Small intestine (tissue), 7 donors: ENCODE results near the gene RAPGEF4. TPM values are rescaled to one million over a fixed set of nuclear protein-coding genes. Genes with fewer than 3 reads are reported as not detected.

Source experiments
- DNase-seq, 2 donors: peaks; one replicate each; pipeline versions ENCODE4 v3.0.0 to v3.0.0-alpha.2; 2013
- FAIRE-seq: peaks from 2 replicates; lab custom pipeline; 2012; peaks lifted over from hg19 to GRCh38; lab: Jason Lieb, UNC
- H3K27ac ChIP-seq, 3 donors: one replicate each; pipeline ENCODE4 v1.5.1; 2013; ENCODE audit warnings: low read length in 2 of 3, mild to moderate bottlenecking in 2 of 3, control low read depth in 1 of 3, inconsistent platforms in 1 of 3, low read depth in 1 of 3, moderate library complexity in 1 of 3
- H3K27me3 ChIP-seq, 3 donors: one replicate each; pipeline ENCODE4 v1.6.1; 2013; ENCODE audit warnings: low read length in 3 of 3, inconsistent platforms in 1 of 3; ENCODE audit not compliant: control insufficient read depth in 3 of 3, insufficient read depth in 3 of 3
- H3K36me3 ChIP-seq, 3 donors: one replicate each; pipeline ENCODE4 v1.6.1; 2013; ENCODE audit warnings: low read length in 3 of 3, inconsistent platforms in 1 of 3, low read depth in 1 of 3, mild to moderate bottlenecking in 1 of 3, moderate library complexity in 1 of 3; ENCODE audit not compliant: control insufficient read depth in 3 of 3, insufficient read depth in 2 of 3
- H3K4me1 ChIP-seq, 3 donors: one replicate each; pipeline ENCODE4 v1.6.1; 2013; ENCODE audit warnings: low read length in 2 of 3, inconsistent platforms in 1 of 3, low read depth in 1 of 3, mild to moderate bottlenecking in 1 of 3, moderate library complexity in 1 of 3; ENCODE audit not compliant: control insufficient read depth in 3 of 3, insufficient read depth in 2 of 3
- H3K4me3 ChIP-seq, 3 donors: one replicate each; pipeline ENCODE4 v1.5.1; 2013; ENCODE audit warnings: low read length in 3 of 3, control low read depth in 1 of 3, inconsistent platforms in 1 of 3, low read depth in 1 of 3, mild to moderate bottlenecking in 1 of 3, moderate library complexity in 1 of 3
- H3K9me3 ChIP-seq, 2 donors: one replicate each; pipeline ENCODE4 v1.6.1; 2013; ENCODE audit warnings: low read depth in 1 of 2, low read length in 1 of 2; ENCODE audit not compliant: control insufficient read depth in 2 of 2, insufficient read depth in 1 of 2
- WGBS, 3 donors: extraction: QIAGEN DNeasy Blood & Tissue Kit; methylation state at CpG; one replicate each; pipeline ENCODE4 v1.1.7; 2013; 5-methylcytosine and 5-hydroxymethylcytosine counted together
- polyA plus RNA-seq, 4 donors: library from polyadenylated mRNA; stranded (reverse) in 3 of 4; unstranded in 1 of 4; fragments of 200-250 nt in 3 of 4; fragments of 120-200 nt in 1 of 4; gene quantifications; one replicate each; pipeline versions ENCODE4 v1.2.1 to v1.2.3, GENCODE V29; 2013
- donor health status: healthy with polysubstance abuse.
- donor health status: control.
- donor health status: control.
- donor health status: Bipolar disorder and iron deficiency.
- donor health status: healthy.

The RAPGEF4 gene
- polyA plus RNA-seq, 4 donors = 0.45 to 7.2 (median 3.4) TPM

DNA sequence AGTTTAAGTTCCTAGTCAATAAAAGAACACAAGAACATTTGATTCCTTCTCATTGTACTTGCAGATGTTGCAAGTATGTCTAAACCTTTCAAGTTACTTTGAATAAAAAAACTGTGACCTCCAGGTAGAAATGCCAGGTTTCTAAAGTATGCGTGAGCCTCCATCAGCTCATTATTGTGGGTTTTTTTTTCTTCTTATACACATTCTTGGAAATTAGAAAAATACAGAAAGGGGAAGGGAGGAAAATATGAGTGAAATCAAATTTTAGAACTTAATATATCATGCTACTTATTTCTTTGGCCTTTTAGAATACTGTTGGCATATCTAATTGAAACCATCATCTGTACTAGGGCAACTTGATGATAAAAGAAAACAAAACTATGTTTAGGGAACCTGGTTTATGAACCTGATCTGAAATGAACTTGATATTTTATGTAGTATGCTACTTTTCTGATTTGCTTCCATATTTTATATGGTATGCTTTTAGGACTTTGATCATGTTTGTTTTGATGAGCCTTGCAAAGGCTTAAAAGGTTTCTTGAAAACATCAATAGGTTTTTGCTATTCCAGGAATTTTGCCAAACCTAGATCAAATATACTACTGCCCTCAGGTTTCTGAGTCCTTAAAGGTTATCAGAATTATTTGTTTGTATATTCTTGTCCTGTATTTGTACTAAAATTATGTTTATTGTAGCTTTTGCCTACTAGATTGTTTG is 209.3 kb downstream of the RAPGEF4 start:
- H3K36me3 ChIP-seq = no peaks in the 10 kb centered on the region
- H3K9me3 ChIP-seq = no peaks in the 10 kb centered on the region
- no peaks in the 10 kb centered on the region for H3K27me3 ChIP-seq
- FAIRE-seq = no peak
- no peak overlapping the region for H3K4me3 ChIP-seq
- H3K4me1 ChIP-seq = no peaks in the 10 kb centered on the region
- H3K27ac ChIP-seq = no peak overlapping the region
- 91 to 94% (median 93%) methylated on average over 1 of the region's 1 CpG for WGBS, 3 donors
- no peak for DNase-seq

DNA sequence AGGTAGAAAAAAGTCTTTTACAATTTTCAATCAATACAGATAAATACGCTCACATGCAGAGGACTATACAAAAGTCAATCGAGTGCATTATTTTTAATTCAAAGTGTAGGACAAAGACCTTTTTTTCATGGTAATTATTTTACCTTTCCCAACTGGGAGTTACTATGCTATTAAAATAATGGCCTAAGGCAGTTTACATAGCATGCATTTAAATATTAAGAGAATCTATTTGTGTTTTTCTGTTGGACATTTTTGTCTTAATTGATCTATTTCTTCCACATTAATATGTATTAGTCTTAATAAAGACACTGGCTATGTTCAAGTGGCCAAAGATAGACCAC is 209.8 kb downstream of the RAPGEF4 start:
- Histone ChIP-seq H3K27me3 (no peaks in the 10 kb centered on the region), H3K36me3 (no peaks in the 10 kb centered on the region), H3K4me3 (no peak overlapping the region), H3K9me3 (no peaks in the 10 kb centered on the region), H3K27ac (no peak overlapping the region), H3K4me1 (no peaks in the 10 kb centered on the region)
- DNase-seq (no peak), FAIRE-seq (no peak)
- WGBS, 3 donors = 84 to 89% (median 85%) methylated on average over 2 of the region's 2 CpGs

DNA sequence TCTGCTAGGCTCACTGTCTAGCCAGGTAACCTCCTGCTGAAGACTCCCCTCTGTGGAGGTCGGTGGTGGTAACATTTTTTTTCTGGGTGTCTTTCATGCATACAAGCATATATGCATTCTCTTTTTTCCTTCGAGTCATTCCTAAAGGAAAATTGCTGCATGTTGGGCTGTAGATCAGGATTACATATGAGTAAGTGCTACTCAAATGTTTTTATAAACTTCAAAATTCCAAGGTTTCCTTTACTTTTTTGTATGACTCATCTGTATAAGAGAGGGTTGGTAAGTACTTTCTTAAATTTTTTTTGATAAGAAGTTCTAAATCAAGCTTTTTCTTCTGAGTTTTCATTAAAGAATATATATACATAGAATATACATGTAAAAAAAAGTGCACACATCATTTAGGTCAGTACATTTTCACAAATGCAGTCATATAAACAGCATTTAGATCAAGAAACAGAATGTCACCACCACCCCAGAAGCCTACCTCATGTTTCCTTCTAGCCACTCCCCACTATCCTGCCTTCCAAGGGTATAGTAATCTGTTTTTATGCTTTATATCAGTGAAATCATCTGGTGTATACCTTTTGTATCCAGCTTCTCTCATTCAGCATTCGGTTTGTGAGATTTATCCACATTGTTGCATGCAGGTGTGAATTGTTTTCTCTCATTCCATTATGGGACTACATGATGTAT is 212.0 kb downstream of the RAPGEF4 start:
- 73 to 81% (median 79%) methylated on average over 3 of the region's 3 CpGs for WGBS, 3 donors
- Histone ChIP-seq H3K27me3 (no peaks in the 10 kb centered on the region), H3K9me3 (no peaks in the 10 kb centered on the region), H3K4me1 (no peaks in the 10 kb centered on the region), H3K27ac (no peak overlapping the region), H3K36me3 (no peaks in the 10 kb centered on the region), H3K4me3 (no peak overlapping the region)
- FAIRE-seq (no peak), DNase-seq (no peak)

DNA sequence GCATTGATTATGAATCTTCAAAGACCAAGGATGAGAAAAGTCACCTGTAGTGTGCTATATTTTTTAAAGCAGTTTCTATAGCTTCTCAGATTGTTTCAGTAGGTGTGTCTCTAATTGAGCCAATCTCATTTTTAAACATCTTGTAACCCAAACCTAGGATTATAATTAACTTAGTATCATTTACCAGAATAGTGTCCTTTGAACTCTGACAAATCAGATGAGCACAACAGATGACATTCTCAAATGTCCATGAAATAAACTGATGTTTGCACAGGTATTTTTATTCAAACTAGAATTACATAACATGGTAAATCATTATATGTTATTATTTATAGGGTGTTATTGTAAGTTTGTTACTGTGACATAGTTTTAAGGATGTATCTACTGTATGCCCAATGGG is 213.9 kb downstream of the RAPGEF4 start:
- Histone ChIP-seq H3K27me3 (no peaks in the 10 kb centered on the region), H3K9me3 (no peaks in the 10 kb centered on the region), H3K4me3 (no peak overlapping the region), H3K36me3 (no peaks in the 10 kb centered on the region), H3K4me1 (no peaks in the 10 kb centered on the region), H3K27ac (no peak overlapping the region)
- FAIRE-seq = peak; percentile 51
- DNase-seq = no peak

DNA sequence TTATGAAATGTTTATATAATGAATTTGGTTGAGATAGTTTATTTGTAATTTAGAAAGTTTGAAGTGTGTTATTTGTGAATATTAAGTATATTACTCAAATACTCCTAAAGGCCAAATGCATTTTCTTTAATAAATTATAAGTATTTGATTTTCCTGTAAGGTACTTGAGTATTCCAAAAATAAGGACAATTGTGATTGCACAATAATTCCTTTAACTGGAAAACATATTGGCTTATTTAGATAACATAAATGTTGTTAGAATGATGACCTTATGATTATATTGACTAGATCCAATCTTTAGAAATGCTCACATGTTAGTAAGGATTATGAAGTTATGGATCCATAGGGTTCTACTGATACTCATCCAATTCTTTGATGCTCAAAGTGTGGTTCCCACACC is 214.9 kb downstream of the RAPGEF4 start:
- H3K27ac ChIP-seq = no peak overlapping the region
- DNase-seq = no peak
- no peaks in the 10 kb centered on the region for H3K4me1 ChIP-seq
- peak; percentile 23 for FAIRE-seq
- no peaks in the 10 kb centered on the region for H3K27me3 ChIP-seq
- no peaks in the 10 kb centered on the region for H3K36me3 ChIP-seq
- H3K9me3 ChIP-seq = no peaks in the 10 kb centered on the region
- H3K4me3 ChIP-seq = no peak overlapping the region

DNA sequence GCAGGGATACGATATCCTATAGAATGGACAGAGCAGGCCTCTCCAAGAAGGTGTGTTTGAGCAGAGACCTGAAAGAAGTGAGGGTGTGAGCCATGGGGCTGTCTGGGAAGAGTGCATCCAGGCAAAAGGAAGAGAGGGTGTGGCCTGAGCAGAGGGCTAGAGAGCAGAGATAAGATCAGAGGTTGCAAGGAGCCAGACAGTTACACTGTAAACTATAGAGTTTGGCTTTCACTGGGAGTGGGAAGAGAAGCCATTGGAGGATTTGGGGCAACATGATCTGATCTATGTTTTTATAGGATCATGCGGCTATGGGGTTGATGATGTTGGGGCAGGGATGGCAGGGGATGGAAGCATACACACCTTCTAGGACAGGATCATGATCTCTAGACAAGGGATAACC is 215.9 kb downstream of the RAPGEF4 start:
- no peak for FAIRE-seq
- Histone ChIP-seq H3K27me3 (no peaks in the 10 kb centered on the region), H3K27ac (no peak overlapping the region), H3K4me1 (no peaks in the 10 kb centered on the region), H3K36me3 (no peaks in the 10 kb centered on the region), H3K4me3 (no peak overlapping the region), H3K9me3 (no peaks in the 10 kb centered on the region)
- DNase-seq = no peak
- WGBS, 3 donors = 84 to 90% (median 84%) methylated on average over 2 of the region's 2 CpGs

DNA sequence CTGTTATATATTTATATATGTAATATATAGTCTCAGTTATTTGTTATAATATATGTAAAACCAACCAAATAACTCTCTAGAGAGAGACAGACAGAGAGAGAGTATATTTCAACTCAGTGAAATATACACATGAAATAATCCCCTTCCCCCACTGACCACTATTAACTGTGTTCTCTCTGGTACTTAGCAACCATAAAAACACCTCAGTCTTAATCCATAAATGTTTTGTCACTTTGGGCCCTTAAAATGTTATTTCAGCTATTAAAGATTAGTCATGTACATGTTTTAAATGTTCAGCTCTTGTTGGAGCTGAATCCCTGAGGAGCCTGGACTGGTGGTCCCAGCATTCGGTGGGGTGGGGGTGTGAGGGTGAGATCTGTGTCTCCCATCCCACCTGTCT is 217.8 kb downstream of the RAPGEF4 start:
- Histone ChIP-seq H3K4me1 (no peaks in the 10 kb centered on the region), H3K36me3 (no peaks in the 10 kb centered on the region), H3K9me3 (no peaks in the 10 kb centered on the region), H3K27ac (no peak overlapping the region), H3K27me3 (peaks cover 0 to 2% (median 0%) of the 10 kb centered on the region in 3 donors), H3K4me3 (no peak overlapping the region)
- 71 to 86% (median 74%) methylated on average over 1 of the region's 1 CpG for WGBS, 3 donors
- FAIRE-seq (no peak), DNase-seq (no peak)

DNA sequence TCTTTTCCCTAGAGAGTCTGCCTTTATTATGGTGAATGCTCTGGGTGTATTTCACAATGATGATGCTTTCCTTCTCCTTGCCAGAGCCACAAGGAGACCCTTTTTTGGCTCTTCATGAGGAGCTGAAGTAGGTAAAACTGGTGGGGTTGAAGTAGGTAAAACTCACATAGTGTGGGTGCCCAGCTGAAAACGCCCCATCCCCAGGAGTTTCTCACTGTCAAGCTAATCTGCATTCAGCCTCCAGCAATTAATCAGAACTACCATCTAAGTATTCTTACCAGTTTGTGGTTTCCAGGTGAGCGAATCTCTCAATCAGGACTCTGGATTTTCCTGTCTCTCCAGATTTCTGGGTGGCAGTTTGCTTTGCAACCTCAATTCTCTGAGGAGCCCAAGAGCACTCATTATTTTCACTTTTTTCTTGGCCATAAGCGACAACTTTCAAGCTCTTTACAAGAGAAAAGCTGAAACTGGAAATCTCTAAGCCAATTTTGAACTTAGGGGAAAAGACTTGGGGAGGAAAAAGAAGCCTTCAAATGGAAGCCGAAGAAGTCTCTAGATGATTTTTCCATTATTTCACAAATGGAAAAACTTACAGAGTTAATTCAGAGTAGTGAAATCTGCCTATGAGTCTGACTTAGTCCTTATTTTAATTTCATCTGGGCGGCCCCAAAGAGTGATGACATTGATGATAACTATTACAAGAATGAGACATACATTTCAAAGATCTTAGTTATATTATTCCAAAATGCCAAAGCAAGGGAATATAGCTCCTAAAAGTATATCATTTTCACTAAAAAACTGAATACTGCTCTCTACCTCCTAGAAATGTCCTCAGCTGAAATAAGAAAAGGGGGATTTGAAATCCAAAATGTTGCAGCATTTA is 218.6 kb downstream of the RAPGEF4 start:
- 81 to 89% (median 84%) methylated on average over 5 of the region's 5 CpGs for WGBS, 3 donors
- Histone ChIP-seq H3K27me3 (peaks cover 0 to 2% (median 0%) of the 10 kb centered on the region in 3 donors), H3K4me1 (no peaks in the 10 kb centered on the region), H3K27ac (no peak overlapping the region), H3K36me3 (no peaks in the 10 kb centered on the region), H3K9me3 (no peaks in the 10 kb centered on the region), H3K4me3 (no peak overlapping the region)
- no peak for DNase-seq
- FAIRE-seq = no peak
